GM13977 (cell line): ENCODE results near the gene HERC3.

Source experiments
- DNase-seq: peaks from one replicate; pipeline ENCODE4 v3.0.0; 2012; ENCODE audit warnings: low spot score
- in situ Hi-C: fragments of 300-500 bp; cut with MboI; formaldehyde crosslinking; loops from one replicate; pipeline ENCODE4 v1.12.0; 2022; ENCODE audit warnings: low sequenced_read_pairs, low pct_unique_long_range_greater_than_20kb, mixed read lengths, inconsistent platforms; ENCODE audit not compliant: unreplicated experiment
- TF ChIP-seq, protein P1 (sequence below): IDR thresholded peaks from 2 replicates; pipeline ENCODE4 v1.5.1; 2012; ENCODE audit warnings: mild to moderate bottlenecking, control low read depth; ENCODE audit not compliant: insufficient read depth; ENCODE audit errors: extremely low read depth, missing control alignments

The HERC3 gene

DNA sequence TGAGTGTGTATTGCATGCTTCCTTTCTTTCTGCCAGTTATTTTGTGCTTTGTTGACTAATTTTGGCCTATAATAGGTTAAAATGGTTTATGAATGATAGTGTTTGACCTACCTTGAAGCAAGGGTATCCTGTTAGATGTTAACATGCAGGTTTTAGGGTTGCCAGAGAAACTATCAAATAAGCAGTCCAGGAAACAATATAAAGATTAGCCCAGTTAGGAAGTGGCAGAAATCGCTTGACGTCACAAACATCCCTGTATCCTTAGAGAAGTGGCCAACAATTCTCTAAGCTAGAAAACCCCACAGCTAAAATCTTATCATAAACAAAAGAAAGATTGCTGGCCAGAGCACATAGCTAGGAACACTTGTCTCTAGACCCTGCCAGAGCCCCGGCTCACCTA is 101.5 kb downstream of the HERC3 start:
- TF ChIP-seq, protein P1, sequence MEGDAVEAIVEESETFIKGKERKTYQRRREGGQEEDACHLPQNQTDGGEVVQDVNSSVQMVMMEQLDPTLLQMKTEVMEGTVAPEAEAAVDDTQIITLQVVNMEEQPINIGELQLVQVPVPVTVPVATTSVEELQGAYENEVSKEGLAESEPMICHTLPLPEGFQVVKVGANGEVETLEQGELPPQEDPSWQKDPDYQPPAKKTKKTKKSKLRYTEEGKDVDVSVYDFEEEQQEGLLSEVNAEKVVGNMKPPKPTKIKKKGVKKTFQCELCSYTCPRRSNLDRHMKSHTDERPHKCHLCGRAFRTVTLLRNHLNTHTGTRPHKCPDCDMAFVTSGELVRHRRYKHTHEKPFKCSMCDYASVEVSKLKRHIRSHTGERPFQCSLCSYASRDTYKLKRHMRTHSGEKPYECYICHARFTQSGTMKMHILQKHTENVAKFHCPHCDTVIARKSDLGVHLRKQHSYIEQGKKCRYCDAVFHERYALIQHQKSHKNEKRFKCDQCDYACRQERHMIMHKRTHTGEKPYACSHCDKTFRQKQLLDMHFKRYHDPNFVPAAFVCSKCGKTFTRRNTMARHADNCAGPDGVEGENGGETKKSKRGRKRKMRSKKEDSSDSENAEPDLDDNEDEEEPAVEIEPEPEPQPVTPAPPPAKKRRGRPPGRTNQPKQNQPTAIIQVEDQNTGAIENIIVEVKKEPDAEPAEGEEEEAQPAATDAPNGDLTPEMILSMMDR = no peak
- in situ Hi-C loops = no loop called here
- no peak for DNase-seq

DNA sequence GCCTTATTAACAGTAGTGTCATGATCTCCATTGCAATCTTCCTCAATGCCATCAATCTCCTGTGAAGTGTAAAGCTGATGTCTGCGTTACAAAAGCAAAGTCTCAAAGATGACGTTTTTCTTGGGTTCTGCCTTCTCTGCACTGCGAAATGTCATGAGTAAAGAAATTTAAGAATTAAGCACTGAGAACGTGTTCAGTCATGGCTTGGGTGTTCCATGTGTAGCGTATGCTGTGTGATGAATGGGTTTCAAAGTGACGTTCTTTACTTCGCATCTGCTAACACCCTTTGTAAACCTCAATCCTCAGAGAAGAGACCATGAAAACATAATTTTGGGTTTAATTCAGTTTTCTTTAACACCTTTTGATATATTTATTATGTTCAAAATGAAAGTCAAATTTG is 104.3 kb downstream of the HERC3 start:
- DNase-seq = no peak
- TF ChIP-seq, protein P1 = no peak
- in situ Hi-C loops = no loop called here

- no peak for DNase-seq
- in situ Hi-C loops = no loop called here
- TF ChIP-seq, protein P1 = no peak
Observed at GRCh38 chr4:88697141-88697540, 104.9 kb downstream of the HERC3 start.

GRCh38 chr4:88697588-88698329 is 105.5 kb downstream of the HERC3 start, which contains the start of gene NAP1L5:
Gene NAP1L5, minus strand, starts transcription at chr4:88697829. Its CDS starts 75 bp downstream, at chr4:88697754.
- TF ChIP-seq, protein P1 = no peak
- DNase-seq = peak; percentile 63
- in situ Hi-C loops = no loop called here

DNA sequence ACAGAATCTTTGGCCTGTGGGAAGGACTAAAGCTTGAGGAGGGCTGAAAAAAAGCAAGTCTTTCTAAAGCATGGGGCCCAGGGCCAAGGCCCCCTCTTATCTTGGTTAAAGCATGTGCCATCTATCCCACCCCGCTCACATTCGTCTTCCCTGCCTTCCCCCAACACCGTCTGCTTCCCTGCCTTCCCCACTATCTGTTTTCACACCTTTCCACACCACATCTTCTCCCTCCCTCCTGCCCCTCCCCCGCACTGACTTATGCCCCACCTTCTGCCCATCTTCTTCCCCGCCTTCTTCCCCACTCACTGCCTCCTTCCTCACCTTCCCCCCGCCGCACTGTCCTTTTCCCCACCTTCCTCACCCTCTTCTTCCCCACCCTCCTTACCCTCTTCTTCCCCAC is 106.2 kb downstream of the HERC3 start:
- peak; percentile 6 for DNase-seq
- TF ChIP-seq, protein P1 = no peak
- in situ Hi-C loops = no loop called here

DNA sequence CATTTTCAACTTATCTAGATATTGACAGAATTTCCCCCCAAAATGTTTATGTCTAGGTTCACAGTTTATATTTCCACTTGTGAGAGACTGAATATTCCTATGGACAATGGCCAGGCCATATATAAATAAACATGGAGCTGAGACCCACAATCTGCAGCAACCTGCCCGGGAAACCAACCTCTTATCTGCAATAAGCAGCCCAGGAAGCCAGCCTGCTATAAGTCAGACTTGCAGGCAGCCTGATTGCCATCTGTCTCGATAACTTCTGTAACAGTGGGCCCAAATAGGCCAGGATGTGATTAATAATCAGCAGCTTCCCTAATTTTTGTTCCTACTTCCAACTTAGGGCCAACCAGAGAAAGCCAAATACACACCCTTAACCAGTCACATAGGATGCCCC is 110.5 kb downstream of the HERC3 start:
- in situ Hi-C loops = no loop called here
- TF ChIP-seq, protein P1 = no peak
- DNase-seq = no peak
